ENCODE measurements around the gene MEMO1.

DNA sequence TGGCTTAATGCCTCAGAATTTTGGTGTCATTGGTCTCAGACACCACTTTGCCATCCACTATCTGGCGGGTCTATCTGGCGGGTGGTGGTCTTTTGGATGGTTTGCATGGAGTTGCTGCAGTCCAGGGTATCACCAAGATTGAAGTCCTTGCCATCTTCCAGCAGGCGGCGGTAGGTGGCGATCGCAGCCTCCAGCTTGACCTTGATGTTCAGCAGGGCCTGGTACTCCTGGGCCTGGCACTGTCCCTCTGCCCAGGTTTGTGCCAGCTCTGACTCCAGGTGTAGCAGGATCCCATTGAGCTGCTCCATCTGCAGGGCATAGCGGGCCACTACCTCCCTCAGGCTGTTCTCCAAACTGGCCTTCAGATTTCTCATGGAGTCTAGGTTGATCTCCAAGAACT lies 188.2 kb downstream of the MEMO1 start:
- TF ChIP-seq ZNF780A (CRISPR knock-in tag; IDR thresholded peaks at IDR 0.05) (no peak), RBFOX2 (IDR thresholded peaks at IDR 0.05; ENCODE audit: low read depth, low read length) (no peak), POLR2A (conservative IDR thresholded peaks at IDR 0.05) (no peak), MAFF (IDR thresholded peaks at IDR 0.05; ENCODE audit: low read length) (no peak), TEAD4 (IDR thresholded peaks at IDR 0.05; ENCODE audit: low read length) (no peak), TEAD4 (CRISPR knock-in tag; IDR thresholded peaks at IDR 0.05; ENCODE audit: borderline replicate concordance) (no peak), ESRRB (CRISPR knock-in tag; IDR thresholded peaks at IDR 0.05; ENCODE audit: borderline replicate concordance) (no peak)
